MM.1S (cell line): ENCODE results near the gene NDUFAF8.

ENCODE experiments used
- DNase-seq: peaks from one replicate; pipeline ENCODE4 v3.0.0-alpha.2; 2015
- H2AFZ ChIP-seq: fragments of 300-600 bp; sonication (generic); 2 replicates; pipeline ENCODE4 v1.6.0; 2016; ENCODE audit warnings: antibody characterized with exemption, low read length
- H3F3A ChIP-seq: fragments of 300-600 bp; sonication (generic); 2 replicates; pipeline ENCODE4 v1.6.1; 2016; ENCODE audit warnings: mild to moderate bottlenecking, antibody characterized with exemption, low read length, moderate library complexity, mixed read lengths; ENCODE audit not compliant: insufficient read depth
- H3K27ac ChIP-seq: fragments of 300-600 bp; sonication (generic); 2 replicates; pipeline ENCODE4 v1.5.1; 2016; ENCODE audit warnings: mild to moderate bottlenecking, low read length
- H3K27me3 ChIP-seq: fragments of 300-600 bp; sonication (generic); replicated peaks from 2 replicates; pipeline ENCODE4 v1.6.0; 2016; ENCODE audit warnings: low read length; ENCODE audit not compliant: insufficient read depth
- H3K36me3 ChIP-seq: fragments of 300-600 bp; sonication (generic); replicated peaks from 2 replicates; pipeline ENCODE4 v1.6.1; 2016; ENCODE audit warnings: mild to moderate bottlenecking, low read length, mixed read lengths; ENCODE audit not compliant: insufficient read depth
- H3K4me1 ChIP-seq: fragments of 300-600 bp; sonication (generic); 2 replicates; pipeline ENCODE4 v1.6.1; 2016; ENCODE audit warnings: low read length, mixed read lengths
- H3K4me2 ChIP-seq: fragments of 300-600 bp; sonication (generic); 2 replicates; pipeline ENCODE4 v1.6.0; 2016; ENCODE audit warnings: low read depth, low read length
- H3K4me3 ChIP-seq: fragments of 300-600 bp; sonication (generic); 2 replicates; pipeline ENCODE4 v1.5.1; 2016; ENCODE audit warnings: low read length, mixed read lengths
- H3K79me2 ChIP-seq: fragments of 300-600 bp; sonication (generic); 2 replicates; pipeline ENCODE4 v1.6.1; 2016; ENCODE audit warnings: mixed run types, low read length, mixed read lengths
- H3K9ac ChIP-seq: fragments of 300-600 bp; sonication (generic); 2 replicates; pipeline ENCODE4 v1.6.1; 2016; ENCODE audit warnings: low read length, mixed read lengths
- H3K9me2 ChIP-seq: fragments of 300-600 bp; sonication (generic); replicated peaks from 2 replicates; pipeline ENCODE4 v1.6.1; 2016; ENCODE audit warnings: mild to moderate bottlenecking, low read length, mixed read lengths; ENCODE audit not compliant: insufficient read depth
- H3K9me3 ChIP-seq: fragments of 300-600 bp; sonication (generic); replicated peaks from 2 replicates; pipeline ENCODE4 v1.6.1; 2016; ENCODE audit warnings: mild to moderate bottlenecking, low read length, mixed read lengths; ENCODE audit not compliant: insufficient read depth
- H4K20me1 ChIP-seq: fragments of 300-600 bp; sonication (generic); 2 replicates; pipeline ENCODE4 v1.6.1; 2016; ENCODE audit warnings: mild to moderate bottlenecking, low read length, moderate library complexity, mixed read lengths; ENCODE audit not compliant: insufficient read depth
- EZH2 ChIP-seq: fragments of 300-600 bp; sonication (generic); optimal IDR thresholded peaks from 2 replicates; pipeline ENCODE3; 2017; ENCODE audit warnings: low read depth, mild to moderate bottlenecking, antibody characterized with exemption, low read length, mixed read lengths
- EZH2phosphoT487 ChIP-seq: fragments of 300-600 bp; sonication (generic); IDR thresholded peaks from 2 replicates; pipeline ENCODE4 v1.6.1; 2018; ENCODE audit warnings: antibody characterized with exemption, low read length
- TF ChIP-seq, protein P1 (sequence below): fragments of 300-600 bp; sonication (generic); IDR thresholded peaks from 2 replicates; pipeline ENCODE4 v1.5.1; 2016; ENCODE audit warnings: antibody characterized with exemption, low read length, mixed read lengths

NDUFAF8 gene

DNA sequence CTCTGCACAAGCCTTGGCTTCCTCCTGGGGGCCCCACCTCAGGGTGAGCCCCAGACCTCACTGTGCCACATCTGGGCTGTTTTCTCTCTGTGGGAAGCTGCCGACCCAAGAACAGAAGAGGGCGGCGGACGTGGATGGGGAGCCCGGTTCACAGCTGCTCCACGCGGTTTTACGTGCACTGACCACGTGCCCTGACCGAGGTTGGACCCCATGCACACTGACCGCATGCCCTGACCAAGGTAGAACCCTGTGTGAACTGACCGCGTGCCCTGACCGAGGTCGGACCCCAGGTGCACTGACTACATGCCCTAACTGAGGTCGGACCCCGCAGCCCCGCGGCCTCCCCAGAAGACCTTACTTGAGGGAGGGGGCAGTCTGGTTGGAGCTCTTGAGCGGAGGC is 36.0 kb upstream of the NDUFAF8 start:
- Histone ChIP-seq H3K9ac (no peak overlapping the region), H3K27me3 (no peaks in the 10 kb centered on the region), H3F3A (no peaks in the 10 kb centered on the region), H3K4me1 (no peaks in the 10 kb centered on the region), H3K27ac (no peak overlapping the region), H2AFZ (no peak overlapping the region), H3K36me3 (no peaks in the 10 kb centered on the region), H3K9me3 (no peaks in the 10 kb centered on the region), H3K4me3 (no peak overlapping the region), H3K79me2 (no peaks in the 10 kb centered on the region), H3K9me2 (no peaks in the 10 kb centered on the region), H3K4me2 (no peak overlapping the region), H4K20me1 (no peaks in the 10 kb centered on the region)
- no peak for DNase-seq
- no peak for TF ChIP-seq EZH2
- TF ChIP-seq, protein P1, sequence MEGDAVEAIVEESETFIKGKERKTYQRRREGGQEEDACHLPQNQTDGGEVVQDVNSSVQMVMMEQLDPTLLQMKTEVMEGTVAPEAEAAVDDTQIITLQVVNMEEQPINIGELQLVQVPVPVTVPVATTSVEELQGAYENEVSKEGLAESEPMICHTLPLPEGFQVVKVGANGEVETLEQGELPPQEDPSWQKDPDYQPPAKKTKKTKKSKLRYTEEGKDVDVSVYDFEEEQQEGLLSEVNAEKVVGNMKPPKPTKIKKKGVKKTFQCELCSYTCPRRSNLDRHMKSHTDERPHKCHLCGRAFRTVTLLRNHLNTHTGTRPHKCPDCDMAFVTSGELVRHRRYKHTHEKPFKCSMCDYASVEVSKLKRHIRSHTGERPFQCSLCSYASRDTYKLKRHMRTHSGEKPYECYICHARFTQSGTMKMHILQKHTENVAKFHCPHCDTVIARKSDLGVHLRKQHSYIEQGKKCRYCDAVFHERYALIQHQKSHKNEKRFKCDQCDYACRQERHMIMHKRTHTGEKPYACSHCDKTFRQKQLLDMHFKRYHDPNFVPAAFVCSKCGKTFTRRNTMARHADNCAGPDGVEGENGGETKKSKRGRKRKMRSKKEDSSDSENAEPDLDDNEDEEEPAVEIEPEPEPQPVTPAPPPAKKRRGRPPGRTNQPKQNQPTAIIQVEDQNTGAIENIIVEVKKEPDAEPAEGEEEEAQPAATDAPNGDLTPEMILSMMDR: no peak
- no peak for TF ChIP-seq EZH2phosphoT487

DNA sequence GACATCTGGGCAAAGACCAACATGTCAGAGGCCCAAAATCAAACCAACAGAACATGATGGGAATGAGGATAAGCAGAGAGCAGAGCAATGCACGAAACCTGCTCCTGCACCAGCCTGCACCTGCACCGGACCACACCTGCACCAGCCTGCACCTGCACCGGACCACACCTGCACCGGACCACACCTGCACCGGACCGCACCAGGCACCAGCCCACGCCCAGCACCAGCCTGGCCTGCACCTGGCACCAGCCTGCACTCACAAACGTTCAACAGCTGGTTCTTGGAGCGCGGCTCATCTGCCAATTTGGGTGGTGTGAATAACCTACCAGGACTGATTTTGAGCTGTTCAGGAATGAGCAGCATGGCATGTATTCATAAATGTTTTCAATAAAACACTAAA is 34.5 kb upstream of the NDUFAF8 start:
- no peak overlapping the region for H3K27ac ChIP-seq
- H4K20me1 ChIP-seq: no peaks in the 10 kb centered on the region
- no peak for DNase-seq
- no peak overlapping the region for H3K4me3 ChIP-seq
- H3K79me2 ChIP-seq: no peaks in the 10 kb centered on the region
- TF ChIP-seq EZH2 (no peak), EZH2phosphoT487 (no peak)
- TF ChIP-seq, protein P1: no peak
- H3K9me3 ChIP-seq: no peaks in the 10 kb centered on the region
- H3K9ac ChIP-seq: no peak overlapping the region
- no peaks in the 10 kb centered on the region for H3F3A ChIP-seq
- H3K4me1 ChIP-seq: no peaks in the 10 kb centered on the region
- H3K27me3 ChIP-seq: no peaks in the 10 kb centered on the region
- no peaks in the 10 kb centered on the region for H3K36me3 ChIP-seq
- no peak overlapping the region for H2AFZ ChIP-seq
- H3K4me2 ChIP-seq: no peak overlapping the region
- no peaks in the 10 kb centered on the region for H3K9me2 ChIP-seq

DNA sequence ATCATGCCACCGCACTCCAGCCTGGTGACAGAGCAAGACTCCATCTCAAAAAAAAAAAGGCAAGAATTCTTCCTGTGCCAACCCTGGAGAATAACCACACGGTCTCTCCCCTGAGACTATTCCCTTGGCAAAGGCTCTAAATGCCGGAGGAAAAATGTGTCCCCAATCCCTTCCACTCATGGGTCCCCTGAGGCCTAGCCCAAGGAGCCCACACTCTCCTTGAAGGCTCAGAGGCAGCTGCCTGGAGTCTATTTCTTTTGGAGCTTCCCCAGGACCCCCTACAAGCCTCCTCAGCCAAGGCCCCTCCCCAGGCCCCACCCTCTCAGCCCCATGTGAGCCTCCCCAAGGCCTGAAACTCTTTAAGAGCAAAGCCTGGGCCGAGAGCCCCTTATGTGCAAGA is 33.0 kb upstream of the NDUFAF8 start:
- TF ChIP-seq EZH2 (no peak), EZH2phosphoT487 (no peak)
- TF ChIP-seq, protein P1: no peak
- Histone ChIP-seq H4K20me1 (no peaks in the 10 kb centered on the region), H3K27ac (no peak overlapping the region), H3K4me1 (no peaks in the 10 kb centered on the region), H3K4me2 (no peak overlapping the region), H3K36me3 (no peaks in the 10 kb centered on the region), H3K79me2 (no peaks in the 10 kb centered on the region), H3K9me2 (no peaks in the 10 kb centered on the region), H3K27me3 (no peaks in the 10 kb centered on the region), H3K4me3 (no peak overlapping the region), H3K9ac (no peak overlapping the region), H2AFZ (no peak overlapping the region), H3K9me3 (no peaks in the 10 kb centered on the region), H3F3A (no peaks in the 10 kb centered on the region)
- DNase-seq: no peak
